Adipose tissue (tissue), 3 donors: ENCODE results near the gene PSD4. TPM values are rescaled to one million over a fixed set of nuclear protein-coding genes. Genes with fewer than 3 reads are reported as not detected.

ENCODE experiments used
- H3K27ac ChIP-seq: one replicate; pipeline ENCODE4 v1.5.1; 2013; ENCODE audit warnings: low read depth, low read length
- WGBS, 3 donors: extraction: QIAGEN DNeasy Blood & Tissue Kit; methylation state at CpG; one replicate each; pipeline ENCODE4 v1.1.7; 2013; 5-methylcytosine and 5-hydroxymethylcytosine counted together
- polyA plus RNA-seq, 3 donors: library from polyadenylated mRNA; stranded (reverse); fragments of 200-250 nt; gene quantifications; one replicate each; pipeline ENCODE4 v1.2.3, GENCODE V29; 2013
- donor health status: healthy with polysubstance abuse.
- donor health status: Bipolar disorder and iron deficiency.
- donor health status: healthy.

PSD4 gene
- polyA plus RNA-seq = 10 to 100 TPM in 1 of 3 donors, 1 to 10 TPM in 2; 1.2 to 11.2 (median 5.9) TPM

GRCh38 chr2:113173542-113174375 lies at the start of gene PSD4:
TSS of gene PSD4 (plus strand) at chr2:113173971. CDS start at chr2:113182457, 8,486 bp downstream.
- WGBS, 3 donors = 48 to 91% (median 57%) methylated on average over 13 to 14 of the region's 14 CpGs

GRCh38 chr2:113124181-113124961 lies 49.4 kb upstream of the PSD4 start:
- 43 to 68% (median 46%) methylated on average over 12 of the region's 12 CpGs for WGBS, 3 donors
- H3K27ac ChIP-seq = no peak overlapping the region

More at GRCh38 chr2:113173542-113174375, at the start of gene PSD4:
- H3K27ac ChIP-seq = no peak within 1 kb of the TSS

GRCh38 chr2:113124984-113125855 lies 48.6 kb upstream of the PSD4 start:
- H3K27ac ChIP-seq = no peak overlapping the region
- WGBS, 3 donors = 62 to 64% (median 62%) methylated on average over 6 of the region's 6 CpGs

GRCh38 chr2:113126845-113127645 lies 46.7 kb upstream of the PSD4 start, which contains the start of gene IL1RN:
TSS of gene IL1RN (plus strand) at chr2:113127598. CDS start at chr2:113127625, 27 bp downstream.
- 57 to 69% (median 67%) methylated on average over 16 of the region's 16 CpGs for WGBS, 3 donors
- H3K27ac ChIP-seq = no peak within 1 kb of the TSS

GRCh38 chr2:113127646-113128570 lies 45.9 kb upstream of the PSD4 start:
- no peak overlapping the region for H3K27ac ChIP-seq
- 65 to 89% (median 69%) methylated on average over 15 of the region's 15 CpGs for WGBS, 3 donors

- 78 to 93% (median 84%) methylated on average over 2 of the region's 2 CpGs for WGBS, 3 donors
- no peak overlapping the region for H3K27ac ChIP-seq
These were observed 44.2 kb upstream of the PSD4 start for GRCh38 chr2:113129519-113130078.

- H3K27ac ChIP-seq = no peak overlapping the region
- 78 to 95% (median 85%) methylated on average over 7 of the region's 7 CpGs for WGBS, 3 donors
These were observed 42.2 kb upstream of the PSD4 start for GRCh38 chr2:113131352-113132185.

- 90 to 93% (median 92%) methylated on average over 17 of the region's 17 CpGs for WGBS, 3 donors
- H3K27ac ChIP-seq = no peak overlapping the region
These were observed 41.3 kb upstream of the PSD4 start for GRCh38 chr2:113132414-113133021.

- WGBS, 3 donors = 65 to 79% (median 70%) methylated on average over 7 of the region's 7 CpGs
- H3K27ac ChIP-seq = no peak overlapping the region
These were observed 39.8 kb upstream of the PSD4 start for GRCh38 chr2:113133704-113134598.

- H3K27ac ChIP-seq = no peak overlapping the region
These were observed 39.1 kb upstream of the PSD4 start for GRCh38 chr2:113134717-113135116.

GRCh38 chr2:113135317-113135716 lies 38.5 kb upstream of the PSD4 start:
- no peak overlapping the region for H3K27ac ChIP-seq
- WGBS, 3 donors = 74 to 90% (median 83%) methylated on average over 1 of the region's 1 CpG

GRCh38 chr2:113136828-113137775 lies 36.7 kb upstream of the PSD4 start:
- WGBS, 3 donors = 43 to 51% (median 49%) methylated on average over 8 of the region's 8 CpGs

GRCh38 chr2:113137827-113138226 lies 35.9 kb upstream of the PSD4 start:
- no peak overlapping the region for H3K27ac ChIP-seq
- WGBS, 3 donors = 98 to 100% (median 100%) methylated on average over 1 of the region's 1 CpG

More at GRCh38 chr2:113136828-113137775, 36.7 kb upstream of the PSD4 start:
- H3K27ac ChIP-seq = no peak overlapping the region
